GM21515 (cell line): ENCODE data around the gene DNAJC5.
"Not testable (repeated sequence)": the region's sequence is repeated elsewhere in the genome, so short reads cannot be mapped to it uniquely, and the experiment has no call there.

ENCODE experiments used
- ATAC-seq: cut with Tn5 transposase; IDR thresholded peaks from one replicate; pipeline ENCODE4 v1.9.1; 2021; ENCODE audit not compliant: unreplicated experiment

The DNAJC5 gene

GRCh38 chr20:63903796-63904561 lies 9.1 kb downstream of the DNAJC5 start:
- no peak for ATAC-seq

- no peak for ATAC-seq
These were observed 13.2 kb downstream of the DNAJC5 start for GRCh38 chr20:63908008-63908682.

GRCh38 chr20:63911176-63911575 lies 16.2 kb downstream of the DNAJC5 start:
- ATAC-seq = no peak

GRCh38 chr20:63913768-63914167 lies 18.8 kb downstream of the DNAJC5 start:
- no peak for ATAC-seq

- ATAC-seq = no peak
These were observed 20.5 kb downstream of the DNAJC5 start for GRCh38 chr20:63915471-63915870.

GRCh38 chr20:63916371-63916939 lies 21.5 kb downstream of the DNAJC5 start:
- ATAC-seq = not testable (repeated sequence)

GRCh38 chr20:63917811-63918210 lies 22.9 kb downstream of the DNAJC5 start:
- no peak for ATAC-seq

GRCh38 chr20:63919130-63919529 lies 24.2 kb downstream of the DNAJC5 start:
- ATAC-seq = no peak

GRCh38 chr20:63920226-63920625 lies 25.3 kb downstream of the DNAJC5 start:
- ATAC-seq = no peak

- ATAC-seq = no peak
These were observed 28.7 kb downstream of the DNAJC5 start for GRCh38 chr20:63923651-63924050.

- ATAC-seq = no peak
These were observed 29.3 kb downstream of the DNAJC5 start for GRCh38 chr20:63924241-63924640.

- no peak for ATAC-seq
These were observed 31.4 kb downstream of the DNAJC5 start for GRCh38 chr20:63926298-63926697.

GRCh38 chr20:63929071-63929470 lies 34.1 kb downstream of the DNAJC5 start:
- no peak for ATAC-seq

GRCh38 chr20:63929473-63929883 lies 34.6 kb downstream of the DNAJC5 start:
- not testable (repeated sequence) for ATAC-seq

- ATAC-seq = no peak
These were observed 36.1 kb downstream of the DNAJC5 start for GRCh38 chr20:63930971-63931553.

GRCh38 chr20:63931735-63932134 lies 36.8 kb downstream of the DNAJC5 start:
- ATAC-seq = no peak

- ATAC-seq = no peak
These were observed 37.8 kb downstream of the DNAJC5 start for GRCh38 chr20:63932606-63933160.

- no peak for ATAC-seq
These were observed 38.7 kb downstream of the DNAJC5 start for GRCh38 chr20:63933646-63934045.

- ATAC-seq = no peak
These were observed 39.5 kb downstream of the DNAJC5 start for GRCh38 chr20:63934271-63935068.

- ATAC-seq = no peak
These were observed 40.5 kb downstream of the DNAJC5 start for GRCh38 chr20:63935447-63935846.

- no peak for ATAC-seq
These were observed 42.7 kb downstream of the DNAJC5 start for GRCh38 chr20:63937596-63937995.
